HL-60 (cell line): ENCODE results near the gene PTGER4.

Source experiments
- DNase-seq, 2 experiments: peaks; one replicate each; pipeline ENCODE4 v3.0.0-alpha.2; 2010 to 2020; ENCODE audit warnings: low read depth in 1 of 2, low spot score in 1 of 2
- H3K27ac ChIP-seq: fragments of 250-450 bp; sonication (Bioruptor Pico); replicated peaks from 2 replicates; pipeline ENCODE4 v1.5.1; 2020; ENCODE audit warnings: mild to moderate bottlenecking, moderate library complexity
- H3K27me3 ChIP-seq: fragments of 250-450 bp; sonication (Bioruptor Pico); 2 replicates; pipeline ENCODE4 v1.5.1; 2021; ENCODE audit warnings: mild to moderate bottlenecking, moderate library complexity; ENCODE audit not compliant: insufficient read depth, poor library complexity, severe bottlenecking
- H3K4me3 ChIP-seq: replicated peaks from 2 replicates; pipeline ENCODE4 v1.5.1; 2011; ENCODE audit warnings: mild to moderate bottlenecking, control low read depth, low read length; ENCODE audit not compliant: insufficient read depth
- GABPA ChIP-seq: IDR thresholded peaks from 2 replicates; pipeline ENCODE4 v1.6.1; 2012; ENCODE audit warnings: low read depth
- POLR2AphosphoS5 ChIP-seq: IDR thresholded peaks from 2 replicates; pipeline ENCODE4 v1.6.1; 2012; ENCODE audit warnings: low read depth
- REST ChIP-seq: IDR thresholded peaks from 2 replicates; pipeline ENCODE4 v1.6.1; 2012; ENCODE audit warnings: low read depth; ENCODE audit not compliant: insufficient replicate concordance
- SPI1 ChIP-seq: IDR thresholded peaks from 2 replicates; pipeline ENCODE4 v1.6.1; 2012; ENCODE audit warnings: low read depth, mild to moderate bottlenecking, borderline replicate concordance
- TF ChIP-seq, protein P1 (sequence below): IDR thresholded peaks from one replicate; pipeline ENCODE4 v1.5.1; 2011; ENCODE audit warnings: low read length, control low read depth, inconsistent platforms; ENCODE audit not compliant: insufficient read depth

The PTGER4 gene

GRCh38 chr5:40669606-40670390, 9.9 kb upstream of the PTGER4 start:
- H3K27ac ChIP-seq = peak overlapping the region; percentile 18; the same call in 1 of the 2 replicates
- peak in 1 of 2 experiments; percentile 63 for DNase-seq
- TF ChIP-seq POLR2AphosphoS5 (no peak), SPI1 (no peak), REST (no peak)
- H3K4me3 ChIP-seq = no peak overlapping the region
- H3K27me3 ChIP-seq = no peaks in the 10 kb centered on the region

DNA sequence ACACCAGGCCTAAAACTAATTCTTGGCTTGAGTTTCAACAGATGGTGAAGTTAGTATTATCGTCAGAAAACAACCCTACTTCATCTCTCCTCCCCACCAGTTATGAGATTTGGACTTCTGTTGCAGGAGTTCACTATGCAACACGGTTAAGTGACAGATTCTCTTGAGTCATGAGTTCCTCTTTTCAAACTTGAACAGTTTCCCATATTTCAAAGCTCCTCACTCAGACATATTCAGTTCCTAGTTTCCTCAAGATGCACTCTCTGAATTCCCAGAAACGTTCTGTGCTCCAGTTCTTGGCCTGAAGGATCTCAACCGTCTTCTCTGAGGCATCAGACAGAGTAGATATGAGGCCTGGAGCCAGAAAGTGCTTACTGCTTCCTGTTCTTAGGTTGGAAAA, 7.3 kb upstream of the PTGER4 start:
- TF ChIP-seq SPI1 (peak; percentile 97), GABPA (no peak)
- TF ChIP-seq, protein P1, sequence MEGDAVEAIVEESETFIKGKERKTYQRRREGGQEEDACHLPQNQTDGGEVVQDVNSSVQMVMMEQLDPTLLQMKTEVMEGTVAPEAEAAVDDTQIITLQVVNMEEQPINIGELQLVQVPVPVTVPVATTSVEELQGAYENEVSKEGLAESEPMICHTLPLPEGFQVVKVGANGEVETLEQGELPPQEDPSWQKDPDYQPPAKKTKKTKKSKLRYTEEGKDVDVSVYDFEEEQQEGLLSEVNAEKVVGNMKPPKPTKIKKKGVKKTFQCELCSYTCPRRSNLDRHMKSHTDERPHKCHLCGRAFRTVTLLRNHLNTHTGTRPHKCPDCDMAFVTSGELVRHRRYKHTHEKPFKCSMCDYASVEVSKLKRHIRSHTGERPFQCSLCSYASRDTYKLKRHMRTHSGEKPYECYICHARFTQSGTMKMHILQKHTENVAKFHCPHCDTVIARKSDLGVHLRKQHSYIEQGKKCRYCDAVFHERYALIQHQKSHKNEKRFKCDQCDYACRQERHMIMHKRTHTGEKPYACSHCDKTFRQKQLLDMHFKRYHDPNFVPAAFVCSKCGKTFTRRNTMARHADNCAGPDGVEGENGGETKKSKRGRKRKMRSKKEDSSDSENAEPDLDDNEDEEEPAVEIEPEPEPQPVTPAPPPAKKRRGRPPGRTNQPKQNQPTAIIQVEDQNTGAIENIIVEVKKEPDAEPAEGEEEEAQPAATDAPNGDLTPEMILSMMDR = no peak
- Histone ChIP-seq H3K27me3 (no peaks in the 10 kb centered on the region), H3K4me3 (no peak overlapping the region), H3K27ac (peak overlapping the region; percentile 57)
- DNase-seq = peak in 1 of 2 experiments; percentile 64

DNA sequence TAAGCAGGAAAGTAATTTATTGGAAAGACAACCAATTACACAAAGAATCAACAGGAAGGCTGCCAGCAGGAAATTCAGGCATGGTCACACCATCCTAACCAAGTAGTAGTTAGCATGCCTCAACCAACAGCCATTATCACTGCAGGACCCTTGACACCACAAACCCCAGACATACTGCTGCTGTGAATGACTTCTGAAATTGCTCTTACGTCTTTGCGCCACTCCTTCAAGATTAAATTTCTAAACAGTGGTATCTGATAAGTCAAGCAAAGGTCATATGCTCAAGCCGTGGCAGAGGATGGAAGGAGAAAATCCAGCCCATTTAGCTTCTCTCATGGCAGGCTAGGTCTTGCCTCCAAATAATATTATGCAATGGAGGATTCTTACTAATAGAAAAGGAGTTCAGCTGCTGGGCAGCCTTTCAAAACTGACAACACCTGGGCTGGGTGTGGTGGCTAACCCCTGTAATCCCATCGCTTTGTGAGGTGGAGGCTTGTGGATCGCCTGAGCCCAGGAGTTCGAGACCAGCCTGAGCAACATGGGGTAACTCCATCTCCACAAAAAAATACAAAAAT, 5.0 kb upstream of the PTGER4 start:
- no peak for DNase-seq
- H3K27me3 ChIP-seq = no peaks in the 10 kb centered on the region
- H3K4me3 ChIP-seq = no peak overlapping the region
- H3K27ac ChIP-seq = no peak overlapping the region
- TF ChIP-seq SPI1 = no peak
- no peak for TF ChIP-seq POLR2AphosphoS5
- TF ChIP-seq, protein P1 = no peak
- TF ChIP-seq REST = no peak
- no peak for TF ChIP-seq GABPA

DNA sequence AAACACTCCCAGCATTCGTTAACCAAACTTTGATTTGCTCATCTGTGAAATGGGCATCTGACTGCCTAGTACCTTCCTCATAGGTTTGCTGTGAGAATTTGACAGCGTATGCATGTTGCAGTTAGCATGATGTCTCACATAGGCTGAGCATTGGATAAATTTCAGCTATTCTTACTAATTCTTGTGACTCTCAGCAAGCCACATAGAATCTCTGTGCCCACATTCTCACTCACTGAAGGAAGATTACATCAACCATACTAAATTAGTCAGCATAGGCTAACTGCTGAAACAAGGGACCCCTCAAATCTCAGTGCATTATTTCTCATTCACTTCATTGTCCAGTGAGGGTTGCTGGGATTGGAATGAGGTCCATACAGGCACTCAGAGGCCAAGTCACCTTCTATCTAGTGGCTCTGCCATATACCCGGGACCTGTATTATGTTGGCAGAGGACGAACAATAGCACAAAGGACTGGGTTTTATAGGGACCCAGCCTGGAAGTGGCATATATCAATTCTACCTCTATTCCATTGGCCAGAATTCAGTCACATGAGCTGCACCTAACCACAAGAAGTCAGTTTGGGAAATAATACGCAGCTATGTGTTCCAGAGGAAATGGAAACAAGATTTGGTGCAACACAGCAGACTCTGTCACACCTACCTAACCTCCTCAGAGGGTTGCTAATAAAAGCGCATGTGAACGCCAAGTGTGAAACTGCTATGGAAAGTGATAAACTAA, 4.2 kb upstream of the PTGER4 start:
- peak in 1 of 2 experiments; percentile 42 for DNase-seq
- no peak overlapping the region for H3K4me3 ChIP-seq
- peak overlapping the region; percentile 22; the same call in 1 of the 2 replicates for H3K27ac ChIP-seq
- no peak for TF ChIP-seq SPI1
- TF ChIP-seq GABPA = no peak
- no peak for TF ChIP-seq POLR2AphosphoS5
- TF ChIP-seq REST = no peak
- TF ChIP-seq, protein P1 = no peak
- no peaks in the 10 kb centered on the region for H3K27me3 ChIP-seq
